Neural progenitor cell (in vitro differentiated cells): Measurements from ENCODE around the gene ENOX2. TPM values are rescaled to one million over a fixed set of nuclear protein-coding genes. Genes with fewer than 3 reads are reported as not detected.
"Not testable (repeated sequence)": the region's sequence is repeated elsewhere in the genome, so short reads cannot be mapped to it uniquely, and the experiment has no call there.

Experiments
- DNase-seq: peaks from one replicate; pipeline ENCODE4 v3.0.0-alpha.2; 2016; ENCODE audit warnings: low spot score
- H2AFZ ChIP-seq: fragments of 200-600 bp; sonication (generic); replicated peaks from 2 replicates; pipeline ENCODE4 v1.6.1; 2016; ENCODE audit warnings: antibody characterized with exemption
- H3F3A ChIP-seq: fragments of 200-600 bp; sonication (generic); 2 replicates; pipeline ENCODE4 v1.6.1; 2016; ENCODE audit warnings: antibody characterized with exemption, low read depth
- H3K27ac ChIP-seq: fragments of 200-600 bp; sonication (generic); 2 replicates; pipeline ENCODE4 v1.5.1; 2016; ENCODE audit warnings: mild to moderate bottlenecking
- H3K27me3 ChIP-seq: fragments of 200-600 bp; sonication (generic); 2 replicates; pipeline ENCODE4 v1.6.1; 2016; ENCODE audit warnings: mild to moderate bottlenecking, moderate library complexity
- H3K36me3 ChIP-seq: fragments of 200-600 bp; sonication (generic); 2 replicates; pipeline ENCODE4 v1.5.1; 2016
- H3K4me1 ChIP-seq: fragments of 200-600 bp; sonication (generic); 2 replicates; pipeline ENCODE4 v1.6.1; 2016; ENCODE audit warnings: mixed run types
- H3K4me2 ChIP-seq: fragments of 200-600 bp; sonication (generic); 2 replicates; pipeline ENCODE4 v1.6.1; 2016
- H3K4me3 ChIP-seq: fragments of 200-600 bp; sonication (generic); 2 replicates; pipeline ENCODE4 v1.5.1; 2016
- H3K79me2 ChIP-seq: fragments of 200-600 bp; sonication (generic); 2 replicates; pipeline ENCODE4 v1.6.1; 2016; ENCODE audit warnings: low read depth
- H3K9ac ChIP-seq: fragments of 200-600 bp; sonication (generic); 2 replicates; pipeline ENCODE4 v1.6.1; 2016
- H3K9me3 ChIP-seq: fragments of 200-600 bp; sonication (generic); 2 replicates; pipeline ENCODE4 v1.5.1; 2016; ENCODE audit warnings: low read depth
- H4K20me1 ChIP-seq: fragments of 200-600 bp; sonication (generic); 2 replicates; pipeline ENCODE4 v1.6.1; 2016; ENCODE audit warnings: low read depth
- H3K27ac Mint-ChIP-seq: 3 replicates; pipeline ENCODE4 v1.8.0; 2021; ENCODE audit warnings: mixed read lengths
- H3K27me3 Mint-ChIP-seq: 2 replicates; pipeline ENCODE4 v1.8.0; 2022; ENCODE audit warnings: low read depth, mild to moderate bottlenecking, inconsistent platforms, moderate library complexity, mixed read lengths; ENCODE audit not compliant: insufficient read depth
- H3K36me3 Mint-ChIP-seq: 3 replicates; pipeline ENCODE4 v1.8.0; 2021; ENCODE audit warnings: mixed read lengths
- H3K4me1 Mint-ChIP-seq: 3 replicates; pipeline ENCODE4 v1.8.0; 2021; ENCODE audit warnings: mixed read lengths
- H3K4me3 Mint-ChIP-seq: 3 replicates; pipeline ENCODE4 v1.8.0; 2021; ENCODE audit warnings: mild to moderate bottlenecking, moderate library complexity, mixed read lengths
- H3K9me3 Mint-ChIP-seq: 3 replicates; pipeline ENCODE4 v1.8.0; 2020; ENCODE audit warnings: mixed read lengths
- EZH2 ChIP-seq: fragments of 200-600 bp; sonication (generic); IDR thresholded peaks from 2 replicates; pipeline ENCODE4 v1.6.1; 2017; ENCODE audit warnings: antibody characterized with exemption, mild to moderate bottlenecking, moderate library complexity
- EZH2phosphoT487 ChIP-seq: fragments of 200-600 bp; sonication (generic); IDR thresholded peaks from 2 replicates; pipeline ENCODE4 v1.6.1; 2017; ENCODE audit warnings: antibody characterized with exemption
- total RNA-seq: library from RNA; depleted of rRNA; stranded (reverse); fragments of >200 nt; gene quantifications from 2 replicates; pipeline ENCODE4 v1.2.3, GENCODE V29; 2015; ENCODE audit warnings: low replicate concordance
- TF ChIP-seq, protein P1 (sequence below): fragments of 200-600 bp; sonication (generic); IDR thresholded peaks from 2 replicates; pipeline ENCODE4 v1.5.1; 2017; ENCODE audit warnings: antibody characterized with exemption, mild to moderate bottlenecking

Gene ENOX2
- total RNA-seq, 1 donor from 2014 or later, result 12.5 TPM

GRCh38 chrX:130799393-130799792 lies 103.6 kb downstream of the ENOX2 start:
- Mint-ChIP-seq H3K4me1 (no peaks in the 10 kb centered on the region), H3K4me3 (no peak overlapping the region), H3K27ac (no peak overlapping the region), H3K27me3 (no peaks in the 10 kb centered on the region), H3K36me3 (no peaks in the 10 kb centered on the region), H3K9me3 (no peaks in the 10 kb centered on the region)
- TF ChIP-seq, protein P1, sequence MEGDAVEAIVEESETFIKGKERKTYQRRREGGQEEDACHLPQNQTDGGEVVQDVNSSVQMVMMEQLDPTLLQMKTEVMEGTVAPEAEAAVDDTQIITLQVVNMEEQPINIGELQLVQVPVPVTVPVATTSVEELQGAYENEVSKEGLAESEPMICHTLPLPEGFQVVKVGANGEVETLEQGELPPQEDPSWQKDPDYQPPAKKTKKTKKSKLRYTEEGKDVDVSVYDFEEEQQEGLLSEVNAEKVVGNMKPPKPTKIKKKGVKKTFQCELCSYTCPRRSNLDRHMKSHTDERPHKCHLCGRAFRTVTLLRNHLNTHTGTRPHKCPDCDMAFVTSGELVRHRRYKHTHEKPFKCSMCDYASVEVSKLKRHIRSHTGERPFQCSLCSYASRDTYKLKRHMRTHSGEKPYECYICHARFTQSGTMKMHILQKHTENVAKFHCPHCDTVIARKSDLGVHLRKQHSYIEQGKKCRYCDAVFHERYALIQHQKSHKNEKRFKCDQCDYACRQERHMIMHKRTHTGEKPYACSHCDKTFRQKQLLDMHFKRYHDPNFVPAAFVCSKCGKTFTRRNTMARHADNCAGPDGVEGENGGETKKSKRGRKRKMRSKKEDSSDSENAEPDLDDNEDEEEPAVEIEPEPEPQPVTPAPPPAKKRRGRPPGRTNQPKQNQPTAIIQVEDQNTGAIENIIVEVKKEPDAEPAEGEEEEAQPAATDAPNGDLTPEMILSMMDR, result no peak
- TF ChIP-seq EZH2phosphoT487 (no peak), EZH2 (no peak)
- no peak overlapping the region for H3K4me3 ChIP-seq
- no peak overlapping the region for H3K4me2 ChIP-seq
- H4K20me1 ChIP-seq, result no peaks in the 10 kb centered on the region
- no peaks in the 10 kb centered on the region for H3K36me3 ChIP-seq
- no peak overlapping the region for H3K27ac ChIP-seq
- DNase-seq, result no peak
- H3K79me2 ChIP-seq, result no peaks in the 10 kb centered on the region
- no peak overlapping the region for H2AFZ ChIP-seq
- no peaks in the 10 kb centered on the region for H3K9me3 ChIP-seq
- H3K27me3 ChIP-seq, result no peaks in the 10 kb centered on the region
- no peaks in the 10 kb centered on the region for H3K4me1 ChIP-seq
- no peak overlapping the region for H3K9ac ChIP-seq
- no peaks in the 10 kb centered on the region for H3F3A ChIP-seq

- Mint-ChIP-seq H3K9me3 (no peaks in the 10 kb centered on the region), H3K4me3 (no peak overlapping the region), H3K27me3 (no peaks in the 10 kb centered on the region), H3K36me3 (no peaks in the 10 kb centered on the region), H3K4me1 (peaks cover 11% of the 10 kb centered on the region), H3K27ac (peak overlapping the region; percentile 9)
- no peak overlapping the region for H3K4me3 ChIP-seq
- no peak overlapping the region for H3K9ac ChIP-seq
- peaks cover under 1% of the 10 kb centered on the region for H3K4me1 ChIP-seq
- H3K9me3 ChIP-seq, result peaks cover 8% of the 10 kb centered on the region
- no peaks in the 10 kb centered on the region for H4K20me1 ChIP-seq
- TF ChIP-seq, protein P1, result no peak
- no peak for TF ChIP-seq EZH2
- no peak for TF ChIP-seq EZH2phosphoT487
- H3K27ac ChIP-seq, result no peak overlapping the region
- H3K4me2 ChIP-seq, result no peak overlapping the region
- H3K79me2 ChIP-seq, result no peaks in the 10 kb centered on the region
- no peaks in the 10 kb centered on the region for H3K27me3 ChIP-seq
- no peak overlapping the region for H2AFZ ChIP-seq
- no peak for DNase-seq
- H3K36me3 ChIP-seq, result no peaks in the 10 kb centered on the region
- H3F3A ChIP-seq, result no peaks in the 10 kb centered on the region
Measured at GRCh38 chrX:130793975-130794374, 109.0 kb downstream of the ENOX2 start.

GRCh38 chrX:130791870-130792269 lies 111.1 kb downstream of the ENOX2 start:
- H3F3A ChIP-seq, H2AFZ ChIP-seq, H3K4me2 ChIP-seq, H3K9me3 Mint-ChIP-seq, H3K27ac Mint-ChIP-seq, DNase-seq, H4K20me1 ChIP-seq, H3K27me3 Mint-ChIP-seq, H3K36me3 ChIP-seq, H3K27me3 ChIP-seq, H3K9me3 ChIP-seq, H3K36me3 Mint-ChIP-seq, H3K4me3 Mint-ChIP-seq, H3K4me1 ChIP-seq, H3K4me3 ChIP-seq, H3K27ac ChIP-seq, H3K79me2 ChIP-seq, H3K9ac ChIP-seq: not testable (repeated sequence)
- peaks cover 24% of the 10 kb centered on the region for H3K4me1 Mint-ChIP-seq

GRCh38 chrX:130789793-130790192 lies 113.2 kb downstream of the ENOX2 start:
- TF ChIP-seq EZH2, result no peak
- TF ChIP-seq EZH2phosphoT487, result no peak
- TF ChIP-seq, protein P1, result no peak
- H3K9me3 Mint-ChIP-seq, result no peaks in the 10 kb centered on the region
- Histone ChIP-seq H4K20me1 (no peaks in the 10 kb centered on the region), H3K79me2 (no peaks in the 10 kb centered on the region), H3K9ac (no peak overlapping the region), H3F3A (no peaks in the 10 kb centered on the region), H3K27ac (no peak overlapping the region), H3K36me3 (no peaks in the 10 kb centered on the region), H2AFZ (no peak overlapping the region), H3K4me1 (peaks cover 9% of the 10 kb centered on the region), H3K9me3 (peaks cover 8% of the 10 kb centered on the region), H3K4me2 (no peak overlapping the region), H3K27me3 (no peaks in the 10 kb centered on the region), H3K4me3 (no peak overlapping the region)
- no peaks in the 10 kb centered on the region for H3K36me3 Mint-ChIP-seq
- peaks cover 24% of the 10 kb centered on the region for H3K4me1 Mint-ChIP-seq
- no peak for DNase-seq
- no peaks in the 10 kb centered on the region for H3K27me3 Mint-ChIP-seq
- H3K27ac Mint-ChIP-seq, result peak overlapping the region; percentile 65
- H3K4me3 Mint-ChIP-seq, result no peak overlapping the region
